Germinal center (tissue), 1 donor: ENCODE data around the gene APBA1.

ENCODE experiments used
- DNase-seq: peaks from one replicate; pipeline ENCODE4 v3.0.0; 2012; ENCODE audit warnings: mixed read lengths, low spot score

Gene APBA1

GRCh38 chr9:69474821-69475220, 197.3 kb downstream of the APBA1 start:
- DNase-seq, result no peak

- DNase-seq, result no peak
These were observed 200.0 kb downstream of the APBA1 start for GRCh38 chr9:69472101-69472620.

- no peak for DNase-seq
These were observed 200.7 kb downstream of the APBA1 start for GRCh38 chr9:69471433-69471832.

GRCh38 chr9:69470186-69470977, 201.8 kb downstream of the APBA1 start:
- DNase-seq, result no peak

DNA sequence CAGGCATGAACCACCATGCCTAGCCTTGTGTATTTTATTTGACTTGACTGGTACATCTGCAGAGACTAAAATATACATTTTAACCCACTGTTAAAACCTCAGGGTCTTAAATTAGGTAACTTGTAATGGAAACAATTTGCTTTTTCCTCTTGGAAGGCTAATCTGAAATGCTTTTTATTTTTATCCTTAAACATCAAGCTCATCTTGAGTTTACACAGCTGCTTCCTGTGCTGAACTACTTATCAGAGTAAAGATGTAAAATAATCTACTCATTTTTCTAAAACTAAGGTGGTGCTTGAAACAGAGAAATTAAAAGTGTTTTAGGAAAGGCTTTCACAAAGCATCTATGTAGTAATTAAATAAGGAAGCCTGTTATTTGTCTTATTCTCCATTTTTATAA, 203.0 kb downstream of the APBA1 start:
- no peak for DNase-seq

GRCh38 chr9:69468380-69468779, 203.8 kb downstream of the APBA1 start:
- no peak for DNase-seq

DNA sequence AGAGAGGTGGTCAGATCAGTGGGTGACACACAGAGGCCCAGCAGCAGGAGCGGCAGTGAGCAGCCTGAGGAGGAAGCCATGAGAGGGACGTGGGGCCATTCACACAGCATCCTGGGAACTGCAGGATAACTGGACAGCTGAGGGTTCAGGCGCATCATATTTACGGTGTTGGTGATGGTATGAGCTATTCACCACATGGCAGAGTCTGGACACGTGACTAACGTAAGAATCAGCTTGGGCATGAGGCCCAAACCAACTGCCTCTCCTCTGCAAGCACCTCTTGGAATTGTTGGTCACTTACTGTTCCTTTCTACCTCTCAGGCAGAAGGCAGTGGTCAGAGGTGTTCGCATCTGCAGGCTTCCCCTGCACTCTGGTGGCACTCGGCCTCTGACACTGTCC, 206.0 kb downstream of the APBA1 start:
- no peak for DNase-seq

DNA sequence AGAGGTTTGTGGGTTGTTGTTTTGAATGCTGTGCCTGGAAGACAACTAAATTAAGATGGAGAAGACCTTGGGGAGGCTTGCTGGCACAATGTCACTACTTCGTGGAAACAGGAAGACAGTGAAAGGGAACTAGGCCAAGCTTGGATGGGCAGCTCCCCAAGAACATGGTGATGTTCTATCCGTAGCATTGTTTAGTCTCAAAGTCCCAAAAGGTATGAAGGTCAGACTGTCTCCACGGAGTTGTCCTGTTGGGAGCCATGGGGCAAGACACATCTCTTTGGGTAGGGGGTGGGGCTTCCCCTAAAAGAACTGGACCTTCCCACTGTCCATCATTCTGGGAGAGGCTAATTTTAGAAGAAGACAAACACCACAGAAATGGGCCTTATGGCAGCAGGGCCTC, 206.7 kb downstream of the APBA1 start:
- no peak for DNase-seq

GRCh38 chr9:69463497-69464068, 208.6 kb downstream of the APBA1 start:
- no peak for DNase-seq

- no peak for DNase-seq
These were observed 209.8 kb downstream of the APBA1 start for GRCh38 chr9:69462394-69462793.

GRCh38 chr9:69461103-69461887, 210.9 kb downstream of the APBA1 start:
- no peak for DNase-seq

GRCh38 chr9:69460012-69460411, 212.2 kb downstream of the APBA1 start:
- no peak for DNase-seq

GRCh38 chr9:69458176-69458575, 214.0 kb downstream of the APBA1 start:
- no peak for DNase-seq

DNA sequence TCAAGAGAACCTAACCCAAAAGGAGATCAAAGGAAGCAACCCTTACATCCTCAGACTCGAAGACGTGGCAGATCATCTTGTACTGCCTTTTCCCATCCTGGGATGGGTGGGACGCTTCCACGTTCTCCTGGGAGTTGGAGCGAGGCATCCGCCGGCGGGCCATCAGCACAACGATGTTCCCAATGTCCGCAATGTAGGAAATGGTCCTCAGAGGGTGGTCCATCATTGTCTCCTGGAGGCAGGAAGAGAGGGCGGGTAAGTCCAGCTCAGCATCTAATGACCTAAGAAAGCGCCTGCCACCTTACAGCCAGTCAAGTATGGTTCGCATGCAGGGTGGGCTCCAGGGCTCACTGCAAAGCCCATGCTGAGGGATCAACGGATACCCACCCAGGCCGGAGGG, 216.0 kb downstream of the APBA1 start:
- DNase-seq, result no peak

DNA sequence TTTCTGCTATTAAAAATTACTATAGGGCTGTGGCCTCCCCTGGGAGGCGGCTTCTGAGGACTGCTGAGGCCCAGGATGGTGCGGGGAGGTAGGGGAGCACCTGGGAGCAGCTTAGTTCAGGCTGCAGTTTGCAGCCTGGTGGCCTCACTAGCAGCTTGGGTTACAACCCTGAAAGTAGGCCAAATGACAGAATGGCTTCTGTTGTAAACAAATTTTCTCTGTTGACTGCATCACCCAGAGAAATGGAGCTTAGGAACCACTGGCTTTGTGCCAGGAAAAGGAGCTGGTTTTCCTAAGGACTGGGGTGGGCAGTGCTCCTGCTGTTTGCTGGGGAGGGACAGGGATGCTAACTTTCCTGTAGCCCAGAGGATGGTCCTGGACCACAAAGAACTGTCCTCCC, 216.9 kb downstream of the APBA1 start:
- no peak for DNase-seq

GRCh38 chr9:69454321-69454720, 217.8 kb downstream of the APBA1 start:
- no peak for DNase-seq

DNA sequence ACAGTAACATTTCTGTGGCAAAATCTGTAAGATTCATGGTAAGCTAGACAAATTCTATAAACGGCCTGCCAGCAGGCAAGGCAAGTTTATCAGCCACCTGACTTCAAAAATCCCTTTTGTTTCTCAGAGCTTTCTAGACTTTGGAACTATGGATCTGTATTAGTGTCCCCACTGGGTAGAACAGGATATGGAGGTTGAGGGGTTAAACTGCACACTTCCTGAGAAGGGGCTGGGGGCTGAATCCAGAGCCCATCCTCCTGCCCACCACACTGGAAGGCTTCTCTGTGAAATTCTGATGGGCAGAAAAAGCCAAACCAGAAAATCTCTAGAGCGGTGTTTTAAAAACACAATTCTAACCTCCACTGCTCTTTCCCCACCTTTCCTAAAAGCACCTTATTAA, 218.4 kb downstream of the APBA1 start:
- no peak for DNase-seq

GRCh38 chr9:69452110-69452782, 219.9 kb downstream of the APBA1 start:
- DNase-seq, result no peak

DNA sequence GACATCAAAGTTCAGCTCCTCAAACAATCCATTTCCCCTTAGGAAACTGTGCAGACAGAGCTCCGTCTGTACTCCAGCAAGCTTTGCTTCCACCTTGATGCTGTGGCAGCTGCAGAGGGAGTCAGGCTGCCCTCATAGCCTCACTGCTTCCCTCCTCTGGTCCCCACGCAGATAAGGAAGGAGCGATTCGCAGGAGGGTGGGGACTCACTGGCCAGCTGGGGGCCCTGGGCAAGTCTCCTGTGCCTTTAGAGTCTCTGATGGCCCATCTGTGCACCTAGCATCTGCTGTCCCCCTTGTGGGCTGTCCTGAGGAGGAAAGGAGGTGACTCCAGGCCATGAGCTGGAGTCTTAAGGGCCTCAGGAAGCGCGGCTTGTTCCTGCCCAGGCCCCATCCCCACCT, 225.7 kb downstream of the APBA1 start:
- DNase-seq, result no peak

GRCh38 chr9:69445251-69445650, 226.9 kb downstream of the APBA1 start:
- no peak for DNase-seq

DNA sequence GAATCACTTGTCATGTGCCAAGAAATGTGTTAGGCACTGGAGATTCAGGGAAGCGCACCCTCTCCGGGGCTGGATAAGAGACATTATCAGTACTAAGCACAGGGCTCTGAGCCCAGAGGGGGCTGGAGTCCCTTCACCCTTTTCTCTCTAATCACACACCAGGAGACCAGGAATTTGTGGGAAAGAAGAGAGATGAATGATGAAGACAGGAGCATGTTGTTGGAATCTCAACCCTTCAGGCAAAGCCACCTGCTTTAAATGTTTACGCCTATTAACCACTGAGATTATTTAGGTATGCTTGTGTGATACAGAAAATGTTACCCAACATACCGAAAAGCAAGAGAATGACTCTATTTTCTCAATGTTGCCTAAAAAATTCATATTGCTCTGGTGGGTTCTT, 227.4 kb downstream of the APBA1 start:
- DNase-seq, result no peak

GRCh38 chr9:69444021-69444420, 228.2 kb downstream of the APBA1 start:
- DNase-seq, result no peak
